ENCODE data around the gene SMAD6. TPM values are rescaled to one million over a fixed set of nuclear protein-coding genes. Genes with fewer than 3 reads are reported as not detected.

Gene SMAD6
- total and polyA plus RNA-seq, 7 experiments from 2014 or later: 0.27 to 0.76 (median 0.40) TPM; not detected in 2

GRCh38 chr15:66703540-66703941, 1.5 kb downstream of the SMAD6 start:
- H3K4me3 ChIP-seq (ENCODE audit: low read length): no peak overlapping the region
- ATAC-seq: no peak
- POLR2A ChIA-PET: interaction anchor here (1.0 kb wide), 1 partner anchor 48 kb away, joined by 4 read pairs; no protein-coding TSS in a partner anchor
- H3K4me3 Mint-ChIP-seq: peak overlapping the region in 2 of 10 donors; percentile 13 to 94
- H3K9me3 ChIP-seq (ENCODE audit: control insufficient read depth in 2 of 3, low read length in 3 of 3): no peaks in the 10 kb centered on the region
- H3K27me3 Mint-ChIP-seq: peaks cover 6 to 27% (median 17%) of the 10 kb centered on the region in 5 donors
- CTCF ChIA-PET: no interaction called here
- peaks cover 0 to 1% (median 0%) of the 10 kb centered on the region in 11 donors for H3K9me3 Mint-ChIP-seq
- no peaks in the 10 kb centered on the region for H3K36me3 ChIP-seq (ENCODE audit: control insufficient read depth in 2 of 3, insufficient read depth in 3 of 3, low read length in 3 of 3)
- H3K27me3 ChIP-seq (ENCODE audit: control insufficient read depth in 2 of 2, insufficient read depth in 2 of 2, low read length in 2 of 2): peaks cover 5 to 7% of the 10 kb centered on the region in 2 donors
- no peaks in the 10 kb centered on the region for H3K36me3 Mint-ChIP-seq
- H3K4me1 ChIP-seq (ENCODE audit: control insufficient read depth in 2 of 2, insufficient read depth in 2 of 2, low read length in 2 of 2): peaks cover 6 to 13% of the 10 kb centered on the region in 2 donors
- DNase-seq: peak in 5 of 9 donors; percentile 7 to 41 (median 30)
- H3K27ac ChIP-seq (ENCODE audit: low read depth, low read length): no peak overlapping the region
- H3K4me1 Mint-ChIP-seq: peaks cover 10 to 22% (median 19%) of the 10 kb centered on the region in 7 donors
- no peak overlapping the region for H3K27ac Mint-ChIP-seq
- intact Hi-C loops (cut with micrococcal nuclease): loop anchor here (1.0 to 5.0 kb wide), 5 partner anchors 51 to 1134 kb away; partner anchors contain the start of gene ZWILCH (in 1 of the 2)

DNA sequence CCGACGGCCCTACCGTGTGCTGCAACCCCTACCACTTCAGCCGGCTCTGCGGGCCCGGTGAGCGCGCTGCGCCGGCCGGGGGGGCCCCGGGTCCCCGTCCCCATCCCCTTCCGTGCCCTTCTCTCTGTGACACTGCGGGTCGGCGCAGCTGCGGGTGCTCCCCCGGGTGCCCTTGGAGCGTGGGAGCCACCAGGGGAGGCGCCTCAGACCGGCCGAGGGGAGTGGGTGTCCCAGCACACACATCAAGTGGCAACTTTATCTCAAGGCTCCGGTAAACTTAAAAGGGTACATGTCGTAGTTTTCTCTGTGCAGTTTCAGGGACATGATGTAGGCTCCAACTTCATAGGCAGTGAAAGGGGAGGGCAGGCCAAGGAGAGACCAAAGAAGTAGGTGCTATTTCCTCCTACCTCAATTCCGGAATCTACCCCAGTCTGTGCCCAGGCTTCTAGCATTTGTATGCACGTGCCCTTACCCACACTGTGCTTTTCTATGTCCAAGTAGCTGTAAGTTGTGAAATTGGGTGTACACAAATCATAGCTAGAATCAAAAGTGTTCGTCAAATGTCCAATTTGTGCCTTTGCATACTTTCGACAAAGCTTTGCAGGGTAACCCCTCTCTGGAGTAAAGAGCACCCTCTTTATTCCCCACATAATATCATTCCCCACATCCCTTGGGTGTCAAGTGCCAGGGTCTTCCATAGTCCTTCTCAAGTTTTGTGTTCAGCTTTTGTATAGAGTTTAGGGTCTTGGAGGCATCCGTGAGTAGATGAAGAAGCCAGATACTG, 2.2 kb downstream of the SMAD6 start:
- Histone ChIP-seq H3K9me3 (ENCODE audit: control insufficient read depth in 2 of 3, low read length in 3 of 3) (no peaks in the 10 kb centered on the region), H3K27me3 (ENCODE audit: control insufficient read depth in 2 of 2, insufficient read depth in 2 of 2, low read length in 2 of 2) (peaks cover 5 to 7% of the 10 kb centered on the region in 2 donors), H3K4me1 (ENCODE audit: control insufficient read depth in 2 of 2, insufficient read depth in 2 of 2, low read length in 2 of 2) (peaks cover 6 to 13% of the 10 kb centered on the region in 2 donors), H3K4me3 (ENCODE audit: low read length) (peak overlapping the region; percentile 24), H3K27ac (ENCODE audit: low read depth, low read length) (no peak overlapping the region), H3K36me3 (ENCODE audit: control insufficient read depth in 2 of 3, insufficient read depth in 3 of 3, low read length in 3 of 3) (no peaks in the 10 kb centered on the region)
- ChIA-PET POLR2A (interaction anchor here (0.5 to 1.0 kb wide), 3 partner anchors 10 to 49 kb away, joined by 3 to 4 read pairs (median 3); no protein-coding TSS in a partner anchor), CTCF (no interaction called here)
- H3K27me3 Mint-ChIP-seq: peaks cover 6 to 27% (median 17%) of the 10 kb centered on the region in 5 donors
- peaks cover 10 to 22% (median 19%) of the 10 kb centered on the region in 7 donors for H3K4me1 Mint-ChIP-seq
- peak overlapping the region in 2 of 9 donors; percentile 34 to 86 for H3K27ac Mint-ChIP-seq
- H3K4me3 Mint-ChIP-seq: peak overlapping the region; percentile 76 to 87 (median 83)
- ATAC-seq: no peak
- peak in 4 of 9 donors; percentile 12 to 24 (median 13) for DNase-seq
- peaks cover 0 to 1% (median 0%) of the 10 kb centered on the region in 11 donors for H3K9me3 Mint-ChIP-seq
- H3K36me3 Mint-ChIP-seq: no peaks in the 10 kb centered on the region
- intact Hi-C loops (cut with micrococcal nuclease): loop anchor here (5.0 kb wide), 4 partner anchors 52 to 1133 kb away; partner anchors contain the start of gene ZWILCH (in 1 of the 2)

DNA sequence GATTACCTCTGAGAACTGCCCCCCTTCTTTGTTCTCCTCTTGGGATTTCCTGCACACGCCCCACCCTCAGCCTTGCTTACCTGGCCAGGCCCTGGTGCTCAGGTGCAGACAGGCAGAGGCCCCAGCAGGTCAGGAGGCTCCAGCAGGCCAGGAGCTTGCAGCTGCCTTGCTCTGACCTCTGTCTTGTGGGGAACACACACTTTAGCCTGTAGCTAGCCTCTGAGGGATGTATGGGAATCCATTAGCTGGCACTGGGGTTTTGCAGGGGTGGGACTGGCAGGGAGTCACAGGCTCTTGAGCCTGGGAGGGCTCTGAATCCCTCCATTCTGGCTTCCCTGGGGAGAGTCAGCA, 2.7 kb downstream of the SMAD6 start:
- CTCF ChIA-PET: interaction anchor here (1.2 kb wide), 1 partner anchor 86 kb away, joined by 3 read pairs; no protein-coding TSS in a partner anchor
- no peak overlapping the region for H3K27ac Mint-ChIP-seq

GRCh38 chr15:66705277-66706146, 3.5 kb downstream of the SMAD6 start:
- DNase-seq: no peak
- H3K4me1 Mint-ChIP-seq: peaks cover 8 to 19% (median 16%) of the 10 kb centered on the region in 7 donors
- no peak overlapping the region for H3K4me3 ChIP-seq (ENCODE audit: low read length)
- peaks cover 5 to 7% of the 10 kb centered on the region in 2 donors for H3K27me3 ChIP-seq (ENCODE audit: control insufficient read depth in 2 of 2, insufficient read depth in 2 of 2, low read length in 2 of 2)
- no peaks in the 10 kb centered on the region for H3K36me3 ChIP-seq (ENCODE audit: control insufficient read depth in 2 of 3, insufficient read depth in 3 of 3, low read length in 3 of 3)
- H3K4me1 ChIP-seq (ENCODE audit: control insufficient read depth in 2 of 2, insufficient read depth in 2 of 2, low read length in 2 of 2): peaks cover 6 to 9% of the 10 kb centered on the region in 2 donors
- no peaks in the 10 kb centered on the region for H3K36me3 Mint-ChIP-seq
- intact Hi-C loops (cut with micrococcal nuclease): loop anchor here in 1 of 2 donors (5.0 kb wide), 1 partner anchor 67 kb away; no protein-coding TSS in a partner anchor
- H3K9me3 ChIP-seq (ENCODE audit: control insufficient read depth in 2 of 3, low read length in 3 of 3): no peaks in the 10 kb centered on the region
- H3K4me3 Mint-ChIP-seq: peak overlapping the region in 2 of 10 donors; percentile 21 to 76
- POLR2A ChIA-PET: interaction anchor here (0.6 kb wide), 1 partner anchor 978 kb away, joined by 3 read pairs; no protein-coding TSS in a partner anchor
- H3K27me3 Mint-ChIP-seq: peaks cover 6 to 27% (median 17%) of the 10 kb centered on the region in 5 donors
- CTCF ChIA-PET: interaction anchor here (0.7 to 1.2 kb wide), 2 partner anchors 87 to 154 kb away, joined by 3 read pairs; no protein-coding TSS in a partner anchor
- ATAC-seq: no peak
- H3K9me3 Mint-ChIP-seq: peaks cover 0 to 1% (median 0%) of the 10 kb centered on the region in 11 donors
- no peak overlapping the region for H3K27ac ChIP-seq (ENCODE audit: low read depth, low read length)
- H3K27ac Mint-ChIP-seq: no peak overlapping the region

More for the DNA sequence above, 2.7 kb downstream of the SMAD6 start:
- H3K36me3 ChIP-seq (ENCODE audit: control insufficient read depth in 2 of 3, insufficient read depth in 3 of 3, low read length in 3 of 3): no peaks in the 10 kb centered on the region
- peaks cover 6 to 13% of the 10 kb centered on the region in 2 donors for H3K4me1 ChIP-seq (ENCODE audit: control insufficient read depth in 2 of 2, insufficient read depth in 2 of 2, low read length in 2 of 2)
- POLR2A ChIA-PET: interaction anchor here (0.5 to 0.6 kb wide), 2 partner anchors 11 to 39 kb away, joined by 3 read pairs; no protein-coding TSS in a partner anchor
- Mint-ChIP-seq H3K36me3 (no peaks in the 10 kb centered on the region), H3K9me3 (peaks cover 0 to 1% (median 0%) of the 10 kb centered on the region in 11 donors), H3K4me1 (peaks cover 10 to 22% (median 19%) of the 10 kb centered on the region in 7 donors), H3K27me3 (peaks cover 6 to 27% (median 17%) of the 10 kb centered on the region in 5 donors), H3K4me3 (peak overlapping the region in 9 of 10 donors; percentile 10 to 87 (median 80))
- DNase-seq: no peak
- no peak for ATAC-seq
- H3K9me3 ChIP-seq (ENCODE audit: control insufficient read depth in 2 of 3, low read length in 3 of 3): no peaks in the 10 kb centered on the region
- H3K4me3 ChIP-seq (ENCODE audit: low read length): no peak overlapping the region
- intact Hi-C loops (cut with micrococcal nuclease): loop anchor here (5.0 kb wide), 5 partner anchors 52 to 1133 kb away; partner anchors contain the start of gene ZWILCH (in 1 of the 2)
- no peak overlapping the region for H3K27ac ChIP-seq (ENCODE audit: low read depth, low read length)
- H3K27me3 ChIP-seq (ENCODE audit: control insufficient read depth in 2 of 2, insufficient read depth in 2 of 2, low read length in 2 of 2): peaks cover 5 to 7% of the 10 kb centered on the region in 2 donors

- Mint-ChIP-seq H3K27me3 (peaks cover 6 to 27% (median 17%) of the 10 kb centered on the region in 5 donors), H3K4me3 (no peak overlapping the region), H3K4me1 (peaks cover 8 to 19% (median 16%) of the 10 kb centered on the region in 7 donors), H3K36me3 (no peaks in the 10 kb centered on the region), H3K27ac (no peak overlapping the region), H3K9me3 (peaks cover 0 to 1% (median 0%) of the 10 kb centered on the region in 11 donors)
- CTCF ChIA-PET: interaction anchor here (0.7 kb wide), 1 partner anchor 153 kb away, joined by 3 read pairs; no protein-coding TSS in a partner anchor
- intact Hi-C loops (cut with micrococcal nuclease): loop anchor here in 1 of 2 donors (5.0 kb wide), 1 partner anchor 66 kb away; no protein-coding TSS in a partner anchor
- H3K4me3 ChIP-seq (ENCODE audit: low read length): no peak overlapping the region
- no peak for DNase-seq
- POLR2A ChIA-PET: no interaction called here
- peaks cover 6 to 8% of the 10 kb centered on the region in 2 donors for H3K4me1 ChIP-seq (ENCODE audit: control insufficient read depth in 2 of 2, insufficient read depth in 2 of 2, low read length in 2 of 2)
- no peak overlapping the region for H3K27ac ChIP-seq (ENCODE audit: low read depth, low read length)
- H3K27me3 ChIP-seq (ENCODE audit: control insufficient read depth in 2 of 2, insufficient read depth in 2 of 2, low read length in 2 of 2): peaks cover 5 to 7% of the 10 kb centered on the region in 2 donors
- no peak for ATAC-seq
- H3K36me3 ChIP-seq (ENCODE audit: control insufficient read depth in 2 of 3, insufficient read depth in 3 of 3, low read length in 3 of 3): no peaks in the 10 kb centered on the region
- H3K9me3 ChIP-seq (ENCODE audit: control insufficient read depth in 2 of 3, low read length in 3 of 3): no peaks in the 10 kb centered on the region
Observed at GRCh38 chr15:66706225-66706732, 4.2 kb downstream of the SMAD6 start.
